GM21786 (cell line): Measurements from ENCODE around the gene TMOD3.

Source experiments
- ATAC-seq: cut with Tn5 transposase; IDR thresholded peaks from one replicate; pipeline ENCODE4 v1.9.1; 2021; ENCODE audit not compliant: unreplicated experiment

TMOD3 gene

GRCh38 chr15:51825698-51826097 lies 3.8 kb upstream of the TMOD3 start:
- ATAC-seq = no peak

- no peak for ATAC-seq
These were observed 655 bp upstream of the TMOD3 start for GRCh38 chr15:51828621-51829375.

GRCh38 chr15:51830276-51830806 lies 888 bp downstream of the TMOD3 start:
- ATAC-seq = no peak

GRCh38 chr15:51833772-51834171 lies 4.3 kb downstream of the TMOD3 start:
- ATAC-seq = no peak

GRCh38 chr15:51837792-51838251 lies 8.4 kb downstream of the TMOD3 start:
- ATAC-seq = no peak

GRCh38 chr15:51838270-51838669 lies 8.8 kb downstream of the TMOD3 start:
- no peak for ATAC-seq

GRCh38 chr15:51840692-51841091 lies 11.2 kb downstream of the TMOD3 start:
- ATAC-seq = no peak

- ATAC-seq = no peak
These were observed 12.1 kb downstream of the TMOD3 start for GRCh38 chr15:51841406-51842040.

GRCh38 chr15:51842265-51842664 lies 12.8 kb downstream of the TMOD3 start:
- no peak for ATAC-seq

- ATAC-seq = peak; percentile 54
These were observed 13.6 kb downstream of the TMOD3 start for GRCh38 chr15:51842852-51843737.

GRCh38 chr15:51844747-51845426 lies 15.4 kb downstream of the TMOD3 start:
- ATAC-seq = no peak

GRCh38 chr15:51846066-51846462 lies 16.6 kb downstream of the TMOD3 start:
- no peak for ATAC-seq

GRCh38 chr15:51846463-51847230 lies 17.2 kb downstream of the TMOD3 start:
- no peak for ATAC-seq

- no peak for ATAC-seq
These were observed 19.4 kb downstream of the TMOD3 start for GRCh38 chr15:51848811-51849210.

- ATAC-seq = no peak
These were observed 20.4 kb downstream of the TMOD3 start for GRCh38 chr15:51849860-51850259.

GRCh38 chr15:51853998-51854397 lies 24.5 kb downstream of the TMOD3 start:
- ATAC-seq = no peak

GRCh38 chr15:51855612-51856011 lies 26.2 kb downstream of the TMOD3 start:
- ATAC-seq = no peak

- no peak for ATAC-seq
These were observed 27.4 kb downstream of the TMOD3 start for GRCh38 chr15:51856714-51857380.

- ATAC-seq = no peak
These were observed 32.3 kb downstream of the TMOD3 start for GRCh38 chr15:51861557-51862359.
